ENCODE data around the gene TMEM117.
A peak's percentile ranks its signal among the peaks of the same experiment; 100 is the strongest.
"Not testable (repeated sequence)": the region's sequence is repeated elsewhere in the genome, so short reads cannot be mapped to it uniquely, and the experiment has no call there.

Gene TMEM117

GRCh38 chr12:44299524-44299923 lies 463.6 kb downstream of the TMEM117 start:
- DNase-seq (ENCODE audit: low spot score): peak; percentile 33

GRCh38 chr12:44307506-44308168 lies 471.8 kb downstream of the TMEM117 start:
- no peak for DNase-seq (ENCODE audit: low spot score)

GRCh38 chr12:44313188-44313587 lies 477.3 kb downstream of the TMEM117 start:
- no peak for DNase-seq (ENCODE audit: low spot score)

GRCh38 chr12:44314007-44314500 lies 478.2 kb downstream of the TMEM117 start:
- DNase-seq (ENCODE audit: low spot score): no peak

GRCh38 chr12:44317651-44318126 lies 481.8 kb downstream of the TMEM117 start:
- peak; percentile 38 for DNase-seq (ENCODE audit: low spot score)

GRCh38 chr12:44331269-44331668 lies 495.4 kb downstream of the TMEM117 start:
- DNase-seq (ENCODE audit: low spot score): no peak

GRCh38 chr12:44334347-44334746 lies 498.5 kb downstream of the TMEM117 start:
- DNase-seq (ENCODE audit: low spot score): no peak

- DNase-seq (ENCODE audit: low spot score): no peak
Measured at GRCh38 chr12:44335030-44335429, 499.1 kb downstream of the TMEM117 start.

GRCh38 chr12:44336577-44336976 lies 500.7 kb downstream of the TMEM117 start:
- no peak for DNase-seq (ENCODE audit: low spot score)

GRCh38 chr12:44342371-44342770 lies 506.5 kb downstream of the TMEM117 start:
- no peak for DNase-seq (ENCODE audit: low spot score)

- no peak for DNase-seq (ENCODE audit: low spot score)
Measured at GRCh38 chr12:44347145-44347544, 511.3 kb downstream of the TMEM117 start.

GRCh38 chr12:44357494-44357893 lies 521.6 kb downstream of the TMEM117 start:
- DNase-seq (ENCODE audit: low spot score): no peak

- DNase-seq (ENCODE audit: low spot score): no peak
Measured at GRCh38 chr12:44358636-44359035, 522.8 kb downstream of the TMEM117 start.

GRCh38 chr12:44362947-44363346 lies 527.1 kb downstream of the TMEM117 start:
- no peak for DNase-seq (ENCODE audit: low spot score)

GRCh38 chr12:44367136-44367535 lies 531.3 kb downstream of the TMEM117 start:
- DNase-seq (ENCODE audit: low spot score): no peak

GRCh38 chr12:44367916-44368315 lies 532.0 kb downstream of the TMEM117 start:
- DNase-seq (ENCODE audit: low spot score): no peak

GRCh38 chr12:44369998-44370397 lies 534.1 kb downstream of the TMEM117 start:
- no peak for DNase-seq (ENCODE audit: low spot score)

GRCh38 chr12:44370982-44371381 lies 535.1 kb downstream of the TMEM117 start:
- no peak for DNase-seq (ENCODE audit: low spot score)

GRCh38 chr12:44372259-44372658 lies 536.4 kb downstream of the TMEM117 start:
- no peak for DNase-seq (ENCODE audit: low spot score)

GRCh38 chr12:44375694-44376093 lies 539.8 kb downstream of the TMEM117 start:
- DNase-seq (ENCODE audit: low spot score): no peak

- no peak for DNase-seq (ENCODE audit: low spot score)
Measured at GRCh38 chr12:44377443-44378187, 541.7 kb downstream of the TMEM117 start.

- not testable (repeated sequence) for DNase-seq (ENCODE audit: low spot score)
Measured at GRCh38 chr12:44379113-44379512, 543.2 kb downstream of the TMEM117 start.

GRCh38 chr12:44379831-44380230 lies 544.0 kb downstream of the TMEM117 start:
- peak; percentile 26 for DNase-seq (ENCODE audit: low spot score)

All from iPS-NIHi11 (cell line).